T-helper 1 cell treated with Interleukin-12 subunit alpha and Interleukin-12 subunit beta and Interleukin-4 antibody, amounts not matched to agents 30 μg/mL and 1 μg/mL, for 36 hours (primary cell): Measurements from ENCODE around the gene CTDNEP1.

Experiments used
- H3K27ac Mint-ChIP-seq: one replicate; pipeline ENCODE4 v1.8.0; 2021; ENCODE audit warnings: mild to moderate bottlenecking, mixed read lengths
- H3K27me3 Mint-ChIP-seq: one replicate; pipeline ENCODE4 v1.8.0; 2021; ENCODE audit warnings: low read depth, mixed read lengths
- H3K36me3 Mint-ChIP-seq: one replicate; pipeline ENCODE4 v1.8.0; 2021; ENCODE audit warnings: low read depth, mixed read lengths
- H3K4me1 Mint-ChIP-seq: one replicate; pipeline ENCODE4 v1.8.0; 2021; ENCODE audit warnings: low read depth, mixed read lengths
- H3K4me3 Mint-ChIP-seq: one replicate; pipeline ENCODE4 v1.8.0; 2021; ENCODE audit warnings: mild to moderate bottlenecking, moderate library complexity, mixed read lengths
- H3K9me3 Mint-ChIP-seq: one replicate; pipeline ENCODE4 v1.8.0; 2021; ENCODE audit warnings: mixed read lengths

CTDNEP1 gene

DNA sequence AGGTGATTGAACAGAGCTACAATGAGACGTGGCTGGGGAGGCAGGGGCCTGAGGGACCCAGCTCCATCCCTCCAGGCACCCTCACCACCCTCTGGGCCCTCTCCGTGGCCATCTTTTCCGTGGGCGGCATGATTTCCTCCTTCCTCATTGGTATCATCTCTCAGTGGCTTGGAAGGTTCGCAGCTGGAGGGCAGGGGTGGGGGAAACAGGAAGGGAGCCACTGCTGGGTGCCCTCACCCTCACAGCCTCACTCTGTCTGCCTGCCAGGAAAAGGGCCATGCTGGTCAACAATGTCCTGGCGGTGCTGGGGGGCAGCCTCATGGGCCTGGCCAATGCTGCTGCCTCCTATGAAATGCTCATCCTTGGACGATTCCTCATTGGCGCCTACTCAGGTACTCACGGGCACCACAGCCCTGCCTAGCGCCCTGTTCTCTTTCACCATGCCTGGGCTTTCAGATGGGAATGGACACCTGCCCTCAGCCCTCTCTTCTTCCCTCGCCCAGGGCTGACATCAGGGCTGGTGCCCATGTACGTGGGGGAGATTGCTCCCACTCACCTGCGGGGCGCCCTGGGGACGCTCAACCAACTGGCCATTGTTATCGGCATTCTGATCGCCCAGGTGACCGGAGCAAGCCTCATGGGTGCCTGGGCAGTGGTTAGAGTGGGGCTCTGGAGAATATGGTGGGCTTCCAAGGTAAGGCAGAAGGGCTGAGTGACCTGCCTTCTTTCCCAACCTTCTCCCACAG, 32.1 kb upstream of the CTDNEP1 start:
- no peak overlapping the region for H3K27ac Mint-ChIP-seq

DNA sequence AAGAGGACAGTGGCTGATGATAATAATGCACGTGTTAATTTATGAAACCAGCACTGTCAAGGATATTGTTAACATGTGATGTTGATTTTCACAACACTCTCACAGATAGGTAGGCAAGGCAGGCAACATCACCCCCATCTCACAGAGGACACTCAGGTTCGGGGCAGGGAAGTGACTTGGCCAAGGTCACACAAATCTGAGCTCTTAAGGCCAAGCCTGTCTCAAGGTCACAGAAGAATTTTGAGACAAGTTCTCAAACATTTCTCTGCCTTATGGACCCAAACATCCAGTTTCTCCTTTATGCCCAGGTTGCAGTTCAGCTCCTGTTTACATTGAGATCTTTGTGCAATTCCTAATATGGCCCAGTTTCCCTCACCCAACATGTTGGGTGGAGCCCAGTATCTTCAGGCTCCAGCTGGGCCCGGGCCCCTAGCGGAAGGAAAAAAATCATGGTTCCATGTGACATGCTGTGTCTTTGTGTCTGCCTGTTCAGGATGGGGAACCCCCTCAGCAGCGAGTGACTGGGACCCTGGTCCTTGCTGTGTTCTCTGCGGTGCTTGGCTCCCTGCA, 31.3 kb upstream of the CTDNEP1 start:
- H3K9me3 Mint-ChIP-seq, result no peaks in the 10 kb centered on the region
- H3K4me1 Mint-ChIP-seq, result peaks cover 13% of the 10 kb centered on the region
- no peak overlapping the region for H3K27ac Mint-ChIP-seq
- H3K4me3 Mint-ChIP-seq, result no peak overlapping the region
- H3K36me3 Mint-ChIP-seq, result no peaks in the 10 kb centered on the region
- H3K27me3 Mint-ChIP-seq, result peaks cover 57% of the 10 kb centered on the region

More for the DNA sequence above, 32.1 kb upstream of the CTDNEP1 start:
- Mint-ChIP-seq H3K9me3 (no peaks in the 10 kb centered on the region), H3K4me3 (no peak overlapping the region), H3K27me3 (peaks cover 64% of the 10 kb centered on the region), H3K36me3 (no peaks in the 10 kb centered on the region), H3K4me1 (peaks cover 13% of the 10 kb centered on the region)

- Mint-ChIP-seq H3K9me3 (no peaks in the 10 kb centered on the region), H3K36me3 (no peaks in the 10 kb centered on the region), H3K4me1 (peaks cover 13% of the 10 kb centered on the region), H3K27ac (no peak overlapping the region), H3K4me3 (peak overlapping the region; percentile 63), H3K27me3 (peaks cover 53% of the 10 kb centered on the region)
These were observed 30.6 kb upstream of the CTDNEP1 start for GRCh38 chr17:7281953-7282751.

- Mint-ChIP-seq H3K4me3 (peak within 1 kb of the TSS; percentile 63), H3K9me3 (no peaks in the 10 kb centered on the region), H3K4me1 (peaks cover 13% of the 10 kb centered on the region), H3K27ac (peak within 1 kb of the TSS; percentile 26), H3K27me3 (peaks cover 52% of the 10 kb centered on the region), H3K36me3 (no peaks in the 10 kb centered on the region)
These were observed 29.8 kb upstream of the CTDNEP1 start, which contains the start of gene SLC2A4 for GRCh38 chr17:7281074-7281952. Gene SLC2A4 (plus strand): TSS chr17:7281718. CDS start chr17:7281935, 217 bp downstream.

DNA sequence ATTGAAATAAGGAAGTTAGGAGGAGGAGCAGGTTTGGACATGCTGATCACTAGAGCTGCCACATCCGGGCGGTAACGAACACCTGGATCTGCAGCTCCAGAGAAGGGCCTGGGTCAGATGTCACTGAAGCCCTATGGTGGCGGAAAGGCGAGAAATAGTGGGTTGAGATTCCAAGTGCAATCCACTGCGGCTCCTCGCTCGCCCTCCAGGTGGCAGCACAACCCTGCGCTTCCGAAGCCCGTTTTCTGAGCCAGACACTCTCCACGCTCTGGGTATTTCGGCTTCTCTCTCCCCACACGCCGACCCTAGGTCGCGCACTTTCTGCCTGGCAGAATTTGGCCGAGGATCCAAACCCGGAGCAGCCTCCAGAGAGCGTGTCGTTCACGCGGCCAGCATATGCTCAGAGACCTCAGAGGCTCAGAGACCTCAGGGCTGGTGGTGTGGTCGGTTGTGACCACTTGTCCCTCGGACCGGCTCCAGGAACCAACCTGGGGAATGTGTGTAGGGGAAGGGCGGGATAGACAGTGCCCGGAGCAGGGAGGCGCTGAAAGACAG, 29.1 kb upstream of the CTDNEP1 start:
- H3K9me3 Mint-ChIP-seq, result no peaks in the 10 kb centered on the region
- peak overlapping the region; percentile 58 for H3K4me3 Mint-ChIP-seq
- H3K27ac Mint-ChIP-seq, result peak overlapping the region; percentile 26
- H3K27me3 Mint-ChIP-seq, result peaks cover 45% of the 10 kb centered on the region
- H3K4me1 Mint-ChIP-seq, result peaks cover 13% of the 10 kb centered on the region
- H3K36me3 Mint-ChIP-seq, result no peaks in the 10 kb centered on the region

- Mint-ChIP-seq H3K4me3 (no peak overlapping the region), H3K36me3 (no peaks in the 10 kb centered on the region), H3K27ac (no peak overlapping the region), H3K9me3 (no peaks in the 10 kb centered on the region), H3K27me3 (peaks cover 42% of the 10 kb centered on the region), H3K4me1 (peaks cover 13% of the 10 kb centered on the region)
These were observed 27.9 kb upstream of the CTDNEP1 start for GRCh38 chr17:7279448-7279847.

GRCh38 chr17:7266784-7267183, 15.2 kb upstream of the CTDNEP1 start:
- peaks cover 3% of the 10 kb centered on the region for H3K36me3 Mint-ChIP-seq
- H3K4me1 Mint-ChIP-seq, result peaks cover 14% of the 10 kb centered on the region
- H3K4me3 Mint-ChIP-seq, result no peak overlapping the region
- peaks cover 34% of the 10 kb centered on the region for H3K27me3 Mint-ChIP-seq
- no peaks in the 10 kb centered on the region for H3K9me3 Mint-ChIP-seq
- no peak overlapping the region for H3K27ac Mint-ChIP-seq

GRCh38 chr17:7263801-7264078, 12.2 kb upstream of the CTDNEP1 start:
- Mint-ChIP-seq H3K27ac (no peak overlapping the region), H3K36me3 (peaks cover 9% of the 10 kb centered on the region), H3K9me3 (no peaks in the 10 kb centered on the region), H3K4me1 (peaks cover 17% of the 10 kb centered on the region), H3K27me3 (peaks cover 31% of the 10 kb centered on the region), H3K4me3 (peak overlapping the region; percentile 61)

GRCh38 chr17:7262935-7263800, 11.6 kb upstream of the CTDNEP1 start:
- Mint-ChIP-seq H3K9me3 (no peaks in the 10 kb centered on the region), H3K27ac (peak overlapping the region; percentile 55), H3K4me1 (peaks cover 17% of the 10 kb centered on the region), H3K36me3 (peaks cover 11% of the 10 kb centered on the region), H3K27me3 (peaks cover 31% of the 10 kb centered on the region), H3K4me3 (peak overlapping the region; percentile 61)

GRCh38 chr17:7262192-7262934, 10.8 kb upstream of the CTDNEP1 start, which contains the start of gene CLDN7:
Gene CLDN7 (minus strand): TSS chr17:7262478. CDS start chr17:7262043, 435 bp downstream.
- Mint-ChIP-seq H3K9me3 (no peaks in the 10 kb centered on the region), H3K27me3 (peaks cover 31% of the 10 kb centered on the region), H3K27ac (peak within 1 kb of the TSS; percentile 55), H3K4me3 (peak within 1 kb of the TSS; percentile 61), H3K36me3 (peaks cover 11% of the 10 kb centered on the region), H3K4me1 (peaks cover 17% of the 10 kb centered on the region)

DNA sequence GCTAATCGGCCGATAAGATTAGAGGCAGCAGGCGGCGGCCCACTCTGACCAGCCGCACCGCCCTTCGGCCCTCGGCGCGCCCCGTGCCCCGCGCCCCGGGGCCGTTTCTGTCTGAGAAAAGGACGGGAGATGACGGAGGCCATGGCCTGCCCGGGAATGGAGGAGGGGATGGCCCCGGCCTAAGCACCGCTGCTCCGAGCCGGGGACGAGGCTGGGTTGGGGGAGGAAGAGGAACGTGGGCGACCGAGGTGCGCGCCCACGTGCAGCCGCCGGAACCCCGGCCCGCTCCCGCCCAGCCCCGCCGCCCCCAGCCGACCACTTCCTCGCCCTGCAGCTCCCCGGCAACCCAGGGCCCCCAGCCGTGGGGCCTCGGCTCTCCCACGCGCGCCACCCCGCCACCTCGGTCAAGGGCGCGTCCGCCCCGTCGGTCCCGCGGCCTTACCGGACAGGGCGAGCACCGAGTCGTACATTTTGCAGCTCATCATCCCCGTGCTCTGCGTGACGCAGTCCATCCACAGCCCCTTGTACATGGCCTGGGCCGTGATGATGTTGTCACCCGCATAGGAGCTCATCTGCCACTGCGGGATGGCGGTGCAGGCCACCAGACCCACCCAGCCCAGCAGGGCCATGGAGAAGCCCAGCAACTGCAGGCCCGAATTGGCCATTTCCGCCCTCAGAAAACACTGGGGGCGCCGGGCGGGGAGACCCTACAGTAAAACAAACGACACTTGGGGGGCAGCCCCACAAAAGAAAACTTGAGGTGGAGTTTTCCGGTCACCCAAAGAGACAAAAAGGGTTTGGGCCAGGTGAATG, 10.1 kb upstream of the CTDNEP1 start:
- Mint-ChIP-seq H3K4me1 (peaks cover 17% of the 10 kb centered on the region), H3K9me3 (no peaks in the 10 kb centered on the region), H3K27ac (no peak overlapping the region), H3K36me3 (peaks cover 14% of the 10 kb centered on the region), H3K27me3 (peaks cover 27% of the 10 kb centered on the region), H3K4me3 (peak overlapping the region; percentile 58)
